Hepatocyte (in vitro differentiated cells): ENCODE results near the gene FBN1.

ENCODE experiments used
- CTCF ChIP-seq: fragments of 200-600 bp; sonication (generic); IDR thresholded peaks from 2 replicates; pipeline ENCODE4 v1.5.1; 2016; ENCODE audit warnings: antibody characterized with exemption, mild to moderate bottlenecking; ENCODE audit not compliant: poor library complexity
- EZH2 ChIP-seq: fragments of 200-600 bp; sonication (generic); IDR thresholded peaks from 2 replicates; pipeline ENCODE4 v1.6.1; 2016; ENCODE audit warnings: antibody characterized with exemption, mild to moderate bottlenecking, borderline replicate concordance

- TF ChIP-seq CTCF (no peak), EZH2 (no peak)
Measured at GRCh38 chr15:48596415-48596814, 49.1 kb downstream of the FBN1 start.
